ENCODE measurements around the gene FIZ1. TPM values are rescaled to one million over a fixed set of nuclear protein-coding genes. Genes with fewer than 3 reads are reported as not detected.

Gene FIZ1
- total RNA-seq = 2.6 and 3.3 TPM in 2 replicates

- DNase-seq (ENCODE audit: low read depth in 2 of 2) = peak; percentile 96 to 99
Observed at GRCh38 chr19:55599468-55599841, at the start of gene FIZ1. TSS of gene FIZ1 (minus strand) at chr19:55599517. CDS start at chr19:55597865, 1,652 bp downstream.

- DNase-seq (ENCODE audit: low read depth in 2 of 2) = peak in 1 of 2 donors; percentile 17
Observed at GRCh38 chr19:55648585-55649267, 49.4 kb upstream of the FIZ1 start.

GRCh38 chr19:55647732-55648584 lies 48.6 kb upstream of the FIZ1 start, which contains the start of gene CCDC106:
TSS of gene CCDC106 (plus strand) at chr19:55648212. CDS start at chr19:55649047, 835 bp downstream.
- peak in 1 of 2 donors; percentile 70 for DNase-seq (ENCODE audit: low read depth in 2 of 2)

- DNase-seq (ENCODE audit: low read depth in 2 of 2) = no peak
Observed at GRCh38 chr19:55646889-55647731, 47.8 kb upstream of the FIZ1 start.

- DNase-seq (ENCODE audit: low read depth in 2 of 2) = no peak
Observed at GRCh38 chr19:55645512-55645881, 46.2 kb upstream of the FIZ1 start.

GRCh38 chr19:55644842-55645511 lies 45.7 kb upstream of the FIZ1 start:
- no peak for DNase-seq (ENCODE audit: low read depth in 2 of 2)

GRCh38 chr19:55644191-55644833 lies 45.0 kb upstream of the FIZ1 start:
- no peak for DNase-seq (ENCODE audit: low read depth in 2 of 2)

- DNase-seq (ENCODE audit: low read depth in 2 of 2) = no peak
Observed at GRCh38 chr19:55643887-55644176, 44.5 kb upstream of the FIZ1 start.

GRCh38 chr19:55643003-55643886 lies 43.9 kb upstream of the FIZ1 start, which contains the start of gene ZNF581:
TSS of gene ZNF581 (plus strand) at chr19:55643649. CDS start at chr19:55644572, 923 bp downstream.
- DNase-seq (ENCODE audit: low read depth in 2 of 2) = peak; percentile 43 to 74

- DNase-seq (ENCODE audit: low read depth in 2 of 2) = peak in 1 of 2 donors; percentile 12
Observed at GRCh38 chr19:55642153-55643002, 43.1 kb upstream of the FIZ1 start.

GRCh38 chr19:55641426-55642152 lies 42.3 kb upstream of the FIZ1 start:
- DNase-seq (ENCODE audit: low read depth in 2 of 2) = peak in 1 of 2 donors; percentile 24

GRCh38 chr19:55640577-55641425 lies 41.5 kb upstream of the FIZ1 start, which contains the start of gene ZNF580:
TSS of gene ZNF580 (plus strand) at chr19:55641002. CDS start at chr19:55642509, 1,507 bp downstream.
- DNase-seq (ENCODE audit: low read depth in 2 of 2) = peak in 1 of 2 donors; percentile 78

- peak; percentile 60 to 84 for DNase-seq (ENCODE audit: low read depth in 2 of 2)
Observed at GRCh38 chr19:55640043-55640576, 40.8 kb upstream of the FIZ1 start.

GRCh38 chr19:55638864-55639359 lies 39.6 kb upstream of the FIZ1 start:
- peak in 1 of 2 donors; percentile 40 for DNase-seq (ENCODE audit: low read depth in 2 of 2)

GRCh38 chr19:55637534-55637933 lies 38.2 kb upstream of the FIZ1 start:
- DNase-seq (ENCODE audit: low read depth in 2 of 2) = no peak

GRCh38 chr19:55636723-55637122 lies 37.4 kb upstream of the FIZ1 start:
- DNase-seq (ENCODE audit: low read depth in 2 of 2) = no peak
